ENCODE results near the gene CDC6.
A peak's percentile ranks its signal among the peaks of the same experiment; 100 is the strongest.
"Not testable (repeated sequence)": the region's sequence is repeated elsewhere in the genome, so short reads cannot be mapped to it uniquely, and the experiment has no call there.

The CDC6 gene

GRCh38 chr17:40290629-40291280 lies 3.1 kb downstream of the CDC6 start:
- DNase-seq = peak; percentile 75

- DNase-seq = no peak
Measured at GRCh38 chr17:40291281-40291664, 3.6 kb downstream of the CDC6 start.

GRCh38 chr17:40293363-40293762 lies 5.7 kb downstream of the CDC6 start:
- no peak for DNase-seq

GRCh38 chr17:40295488-40296436 lies 8.1 kb downstream of the CDC6 start:
- no peak for DNase-seq

GRCh38 chr17:40297511-40297910 lies 9.8 kb downstream of the CDC6 start:
- no peak for DNase-seq

- no peak for DNase-seq
Measured at GRCh38 chr17:40298726-40299125, 11.0 kb downstream of the CDC6 start.

GRCh38 chr17:40299159-40299757 lies 11.6 kb downstream of the CDC6 start:
- DNase-seq = not testable (repeated sequence)

- DNase-seq = no peak
Measured at GRCh38 chr17:40301315-40301714, 13.6 kb downstream of the CDC6 start.

- no peak for DNase-seq
Measured at GRCh38 chr17:40303009-40303657, 15.5 kb downstream of the CDC6 start.

- peak; percentile 98 for DNase-seq
Measured at GRCh38 chr17:40303708-40304551, 16.3 kb downstream of the CDC6 start.

- not testable (repeated sequence) for DNase-seq
Measured at GRCh38 chr17:40304552-40304863, 16.8 kb downstream of the CDC6 start.

- DNase-seq = not testable (repeated sequence)
Measured at GRCh38 chr17:40304866-40305265, 17.2 kb downstream of the CDC6 start.

- DNase-seq = no peak
Measured at GRCh38 chr17:40306395-40306794, 18.7 kb downstream of the CDC6 start.

GRCh38 chr17:40307001-40307730 lies 19.5 kb downstream of the CDC6 start:
- peak; percentile 52 for DNase-seq

- DNase-seq = no peak
Measured at GRCh38 chr17:40307740-40308239, 20.1 kb downstream of the CDC6 start.

- DNase-seq = peak; percentile 60
Measured at GRCh38 chr17:40309031-40309948, 21.6 kb downstream of the CDC6 start, which contains the start of gene RARA. RARA (plus strand) TSS chr17:40309180; CDS start chr17:40331219, 22,039 bp downstream.

- no peak for DNase-seq
Measured at GRCh38 chr17:40309949-40310510, 22.4 kb downstream of the CDC6 start.

- DNase-seq = peak; percentile 59
Measured at GRCh38 chr17:40310882-40311391, 23.3 kb downstream of the CDC6 start.

- DNase-seq = peak; percentile 81
Measured at GRCh38 chr17:40311575-40311974, 23.9 kb downstream of the CDC6 start.

All from NCI-H226 (cell line).